Measurements from ENCODE around the gene KSR1.

DNA sequence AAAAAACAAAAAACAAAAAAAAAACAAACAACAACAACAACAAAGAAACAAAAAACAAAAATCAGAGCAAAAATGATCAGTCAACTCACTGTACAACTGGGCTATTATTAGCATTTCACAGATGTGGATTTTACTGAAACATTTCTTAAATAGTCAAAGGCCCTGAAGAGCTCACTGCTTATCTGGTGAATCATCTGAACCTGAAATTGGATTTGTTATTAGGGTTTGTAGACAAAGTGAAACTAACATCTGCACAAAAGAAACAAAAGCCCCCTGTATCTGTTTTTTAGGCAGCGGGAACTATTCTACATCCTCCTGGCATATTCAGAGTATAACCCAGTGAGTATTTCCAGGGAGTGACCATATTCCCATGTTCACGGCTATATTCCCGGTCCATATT is 32.6 kb upstream of the KSR1 start:
- no peak for TF ChIP-seq NONO (IDR thresholded peaks at IDR 0.05; ENCODE audit: low read depth in 2 of 2, low read length in 1 of 2)
- TF ChIP-seq STAG1 (CRISPR knock-in tag; IDR thresholded peaks at IDR 0.05; ENCODE audit: borderline replicate concordance), result no peak
- no peak for TF ChIP-seq RBM22 (IDR thresholded peaks at IDR 0.05; ENCODE audit: low read depth, low read length, poor library complexity, severe bottlenecking)
- TF ChIP-seq, protein P1, sequence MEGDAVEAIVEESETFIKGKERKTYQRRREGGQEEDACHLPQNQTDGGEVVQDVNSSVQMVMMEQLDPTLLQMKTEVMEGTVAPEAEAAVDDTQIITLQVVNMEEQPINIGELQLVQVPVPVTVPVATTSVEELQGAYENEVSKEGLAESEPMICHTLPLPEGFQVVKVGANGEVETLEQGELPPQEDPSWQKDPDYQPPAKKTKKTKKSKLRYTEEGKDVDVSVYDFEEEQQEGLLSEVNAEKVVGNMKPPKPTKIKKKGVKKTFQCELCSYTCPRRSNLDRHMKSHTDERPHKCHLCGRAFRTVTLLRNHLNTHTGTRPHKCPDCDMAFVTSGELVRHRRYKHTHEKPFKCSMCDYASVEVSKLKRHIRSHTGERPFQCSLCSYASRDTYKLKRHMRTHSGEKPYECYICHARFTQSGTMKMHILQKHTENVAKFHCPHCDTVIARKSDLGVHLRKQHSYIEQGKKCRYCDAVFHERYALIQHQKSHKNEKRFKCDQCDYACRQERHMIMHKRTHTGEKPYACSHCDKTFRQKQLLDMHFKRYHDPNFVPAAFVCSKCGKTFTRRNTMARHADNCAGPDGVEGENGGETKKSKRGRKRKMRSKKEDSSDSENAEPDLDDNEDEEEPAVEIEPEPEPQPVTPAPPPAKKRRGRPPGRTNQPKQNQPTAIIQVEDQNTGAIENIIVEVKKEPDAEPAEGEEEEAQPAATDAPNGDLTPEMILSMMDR (IDR thresholded peaks at IDR 0.05 in 2 of 3, conservative IDR thresholded peaks at IDR 0.05 in 1 of 3; ENCODE audit: insufficient read depth in 2 of 3, low read depth in 1 of 3, low read length in 3 of 3), result no peak
- TF ChIP-seq CAMTA2 (CRISPR knock-in tag; conservative IDR thresholded peaks at IDR 0.05), result no peak
- no peak for TF ChIP-seq ESRRA (IDR thresholded peaks at IDR 0.05; ENCODE audit: borderline replicate concordance, low read depth)
- TF ChIP-seq SETDB1 (IDR thresholded peaks at IDR 0.05; ENCODE audit: low read length), result no peak
